ENCODE measurements around the gene FOXI2.

Gene FOXI2

GRCh38 chr10:127744956-127745355 is 8.0 kb downstream of the FOXI2 start:
- no peak for DNase-seq

DNA sequence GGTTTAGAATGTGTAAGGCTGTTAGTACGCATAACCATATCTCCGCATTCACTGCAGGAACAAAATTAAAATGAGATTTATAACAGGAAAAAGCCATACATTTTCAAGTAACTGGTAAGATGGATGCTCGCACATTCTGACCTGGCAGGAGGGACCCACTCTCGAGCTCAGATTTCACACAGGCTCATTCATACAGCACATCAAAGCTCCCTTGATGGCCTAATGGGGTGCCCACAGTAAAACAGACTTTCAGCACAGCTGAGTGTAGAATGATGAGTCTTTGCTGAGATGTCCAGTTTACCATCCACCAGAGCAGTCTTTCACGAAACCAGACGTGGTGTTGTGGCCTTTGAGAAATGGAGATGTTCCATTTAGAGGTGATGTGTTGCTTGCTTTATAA is 8.9 kb downstream of the FOXI2 start:
- DNase-seq: no peak

- DNase-seq: no peak
Observed at GRCh38 chr10:127755753-127756152, 18.8 kb downstream of the FOXI2 start.

GRCh38 chr10:127756264-127756663 is 19.3 kb downstream of the FOXI2 start:
- no peak for DNase-seq

GRCh38 chr10:127757033-127757432 is 20.0 kb downstream of the FOXI2 start:
- no peak for DNase-seq

- no peak for DNase-seq
Observed at GRCh38 chr10:127759276-127759675, 22.3 kb downstream of the FOXI2 start.

DNA sequence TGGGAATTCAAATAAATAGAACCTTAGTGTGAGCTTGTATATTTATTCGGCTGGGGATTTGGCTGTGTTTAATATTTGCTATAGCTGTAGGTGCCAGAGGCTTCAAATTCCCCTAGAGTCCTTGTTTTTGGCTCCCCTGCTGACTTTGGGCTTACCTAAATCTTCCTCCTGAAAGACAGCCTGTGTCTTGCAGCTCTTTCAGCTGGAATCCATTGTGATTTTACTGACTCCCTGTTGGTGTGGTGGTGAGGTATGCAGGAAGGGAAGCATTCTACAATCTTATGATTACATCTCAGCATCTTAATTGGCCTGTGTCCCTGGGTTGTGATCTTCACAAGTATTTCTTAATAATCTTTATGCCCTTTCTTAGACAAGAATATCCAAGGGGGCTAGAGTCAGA is 25.9 kb downstream of the FOXI2 start:
- no peak for DNase-seq

- no peak for DNase-seq
Observed at GRCh38 chr10:127774766-127775559, 38.0 kb downstream of the FOXI2 start.

DNA sequence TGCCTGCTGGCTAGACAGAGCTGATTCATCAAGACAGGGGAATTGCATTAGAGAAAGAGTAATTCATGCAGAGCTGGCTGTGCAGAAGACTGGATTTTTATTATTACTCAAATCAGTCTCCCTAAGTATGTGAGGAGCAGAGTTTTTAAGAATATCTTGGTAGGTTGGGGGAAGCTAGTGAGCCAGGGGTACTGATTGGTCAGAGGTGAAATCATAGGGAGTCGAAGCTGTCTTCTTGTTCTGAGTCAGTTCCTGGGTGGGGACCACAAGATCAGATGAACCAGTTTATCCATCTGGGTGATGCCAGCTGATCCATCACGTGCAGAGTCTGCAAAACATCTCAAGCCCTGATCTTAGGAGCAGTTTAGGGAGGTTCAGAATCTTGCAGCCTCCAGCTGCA is 39.8 kb downstream of the FOXI2 start:
- DNase-seq: no peak

GRCh38 chr10:127781412-127781811 is 44.4 kb downstream of the FOXI2 start:
- no peak for DNase-seq

- no peak for DNase-seq
Observed at GRCh38 chr10:127787873-127788272, 50.9 kb downstream of the FOXI2 start.

DNA sequence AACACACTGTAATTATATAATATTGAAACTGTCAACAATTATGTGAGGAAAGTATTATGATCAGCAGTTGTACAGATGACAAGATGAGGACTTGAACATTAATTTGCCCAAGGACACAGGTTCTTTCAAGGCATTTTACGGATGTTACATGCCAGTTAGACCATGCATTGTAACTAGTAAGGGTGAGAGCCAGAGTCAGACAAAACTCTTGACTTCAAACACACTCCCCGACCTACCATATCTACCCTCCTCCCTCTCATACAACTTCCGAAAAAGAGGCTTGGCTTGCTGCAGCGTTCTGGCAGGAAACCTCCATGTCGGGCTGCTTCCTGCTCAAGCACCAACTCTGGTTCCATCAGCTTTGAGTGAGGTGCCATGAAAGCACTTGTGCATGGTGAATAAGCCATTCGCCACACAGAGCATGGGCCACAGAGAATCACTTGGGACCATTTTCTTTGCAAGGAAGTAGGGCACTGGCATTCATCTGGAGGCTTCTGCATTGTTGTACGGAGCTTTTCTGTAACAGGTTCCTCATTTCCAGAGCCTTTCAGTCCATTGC is 53.2 kb downstream of the FOXI2 start:
- DNase-seq: no peak
